Left renal cortex interstitium (tissue), 4 donors: Measurements from ENCODE around the gene CLEC2A. TPM values are rescaled to one million over a fixed set of nuclear protein-coding genes. Genes with fewer than 3 reads are reported as not detected.
"Not testable (repeated sequence)": the region's sequence is repeated elsewhere in the genome, so short reads cannot be mapped to it uniquely, and the experiment has no call there.

Experiments used
- DNase-seq, 4 donors: peaks; one replicate each; pipeline ENCODE4 v3.0.0-alpha.2; 2013; ENCODE audit warnings: low read depth in 4 of 4, low spot score in 2 of 4, missing footprints in 1 of 4
- polyA plus RNA-seq, 4 donors: library from polyadenylated mRNA; unstranded; fragments of 120-200 nt; gene quantifications; one replicate each; pipeline ENCODE4 v1.2.1, GENCODE V29; 2013; ENCODE audit not compliant: insufficient read length in 4 of 4

The CLEC2A gene, protein sequence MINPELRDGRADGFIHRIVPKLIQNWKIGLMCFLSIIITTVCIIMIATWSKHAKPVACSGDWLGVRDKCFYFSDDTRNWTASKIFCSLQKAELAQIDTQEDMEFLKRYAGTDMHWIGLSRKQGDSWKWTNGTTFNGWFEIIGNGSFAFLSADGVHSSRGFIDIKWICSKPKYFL
- polyA plus RNA-seq: not detected

DNA sequence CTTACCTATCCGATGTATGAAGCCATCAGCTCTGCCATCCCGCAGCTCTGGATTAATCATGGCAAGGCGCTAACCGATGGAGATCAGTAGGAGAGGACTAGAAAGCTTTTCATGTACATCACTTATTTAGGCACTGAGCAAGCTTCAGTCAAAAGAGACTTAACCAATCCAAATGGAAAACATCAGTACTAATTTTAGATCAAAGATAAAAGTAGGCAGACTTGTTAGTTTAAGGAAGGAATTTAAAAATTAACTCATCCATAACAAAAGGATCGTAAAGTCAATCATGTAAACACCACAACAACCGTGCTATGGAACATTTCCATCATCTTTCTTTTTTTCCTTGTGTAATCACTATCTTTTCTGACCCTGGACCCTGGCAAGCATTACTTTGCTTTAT is at the start of gene CLEC2A:
CLEC2A (minus strand) TSS at position 101 of the 400 bp plus-strand sequence; CDS start at position 60, 41 bp downstream.
- DNase-seq: no peak

DNA sequence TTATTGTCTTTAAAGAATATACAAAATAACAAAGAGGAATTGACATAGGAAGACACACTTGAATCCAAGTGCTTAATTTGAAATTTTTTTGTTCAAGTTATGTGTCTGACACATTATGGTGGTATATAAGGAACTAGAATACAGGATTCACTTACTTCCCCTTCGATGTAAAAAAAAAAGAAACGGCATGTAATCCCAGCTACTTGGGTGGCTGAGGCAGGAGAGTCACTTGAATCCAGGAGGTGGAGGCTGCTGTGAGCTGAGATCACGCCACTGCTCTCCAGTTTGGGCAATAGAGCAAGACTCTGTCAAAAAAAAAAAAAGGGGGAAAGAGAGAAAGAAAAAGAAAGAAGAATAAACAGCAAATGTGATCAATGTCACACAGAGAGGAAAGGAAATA is 48.0 kb upstream of the CLEC2A start:
- DNase-seq: no peak

DNA sequence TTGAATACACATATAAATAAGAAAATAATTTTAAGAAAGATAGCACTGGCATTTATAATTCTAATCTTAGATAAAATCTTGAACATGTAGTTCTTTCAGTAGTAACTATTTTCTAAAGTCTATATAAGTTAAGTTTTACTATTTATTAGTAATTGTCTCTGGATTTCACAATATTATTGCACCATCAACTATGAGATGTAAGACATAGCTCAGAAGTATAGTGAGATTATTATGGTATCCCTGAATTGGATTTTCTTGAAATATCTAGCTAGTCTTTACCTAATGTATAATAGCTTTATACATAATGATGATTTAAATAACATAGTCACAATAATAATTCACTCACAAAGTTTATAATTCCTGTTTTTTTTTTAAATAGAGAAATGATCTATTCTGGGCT is 45.7 kb upstream of the CLEC2A start:
- no peak for DNase-seq

DNA sequence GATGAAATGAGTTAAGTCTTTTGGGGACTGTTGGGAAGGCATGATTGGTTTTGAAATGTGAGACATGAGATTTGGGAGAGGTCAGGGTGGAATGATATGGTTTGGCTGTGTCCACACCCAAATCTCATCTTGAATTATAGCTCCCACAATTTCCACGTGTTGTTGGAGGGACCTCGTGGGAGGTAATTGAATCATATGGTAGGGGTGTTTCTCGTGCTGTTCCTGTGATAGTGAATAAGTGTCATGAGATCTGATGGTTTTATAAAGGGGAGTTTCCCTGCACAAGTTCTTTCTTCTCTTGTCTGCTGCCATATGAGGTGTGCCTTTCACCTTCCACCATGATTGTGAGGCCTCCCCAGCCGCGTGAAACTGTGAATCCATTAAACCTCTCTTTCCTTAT is 44.5 kb upstream of the CLEC2A start:
- not testable (repeated sequence) for DNase-seq

DNA sequence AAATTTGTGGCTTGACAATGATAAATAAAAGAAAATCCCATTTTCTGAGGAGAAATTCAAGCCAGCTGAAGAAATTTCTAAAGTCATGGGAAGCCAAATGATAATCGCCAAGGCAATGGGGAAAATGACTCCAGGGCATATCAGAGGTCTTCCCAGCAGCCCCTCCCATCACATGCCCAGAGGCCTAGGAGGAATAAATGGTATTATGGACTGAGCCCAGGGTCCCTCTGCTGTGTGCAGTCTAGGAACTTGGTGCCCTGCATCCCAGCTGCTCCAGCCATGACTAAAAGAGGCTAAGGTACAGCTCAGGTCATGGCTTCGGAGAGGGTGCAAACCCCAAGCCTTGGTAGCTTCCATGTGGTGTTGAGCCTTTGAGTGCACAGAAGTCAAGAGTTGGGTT is 43.4 kb upstream of the CLEC2A start:
- no peak for DNase-seq

DNA sequence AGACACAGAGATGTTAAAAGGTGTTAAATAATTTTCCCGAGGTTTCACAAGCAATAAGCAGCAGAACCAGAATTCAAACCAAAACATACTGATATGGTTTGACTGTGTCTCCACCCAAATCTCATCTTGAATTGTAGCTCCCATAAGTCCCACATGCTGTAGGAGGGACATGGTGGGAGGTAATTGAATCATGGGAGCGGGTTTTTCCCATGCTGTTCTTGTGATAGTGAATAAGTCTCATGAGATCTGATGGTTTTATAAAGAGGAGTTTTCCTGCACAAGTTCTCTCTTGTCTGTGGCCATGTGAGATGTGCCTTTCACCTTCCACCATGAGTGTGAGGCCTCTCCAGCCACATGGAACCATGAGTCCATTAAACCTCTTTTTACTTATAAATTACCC is 42.6 kb upstream of the CLEC2A start:
- DNase-seq: not testable (repeated sequence)

DNA sequence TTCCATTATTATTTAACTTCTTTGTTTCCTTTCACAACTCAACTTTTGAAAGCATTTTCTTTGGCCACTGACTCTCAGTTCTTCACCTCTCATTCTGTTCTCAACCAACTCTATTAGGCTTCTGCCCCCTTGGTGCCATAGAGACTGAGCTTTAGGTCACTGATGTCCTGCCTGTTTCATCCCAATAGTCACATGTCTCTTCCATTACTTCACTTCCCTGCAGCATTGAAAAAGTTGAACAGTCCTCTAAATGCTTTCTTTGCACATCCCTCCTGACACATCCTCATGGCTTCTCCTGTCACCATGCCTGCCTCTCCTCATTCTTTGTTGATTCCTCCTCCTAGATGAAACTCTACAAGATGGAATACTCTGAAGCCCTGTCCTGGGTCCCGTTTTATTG is 41.8 kb upstream of the CLEC2A start:
- no peak for DNase-seq

DNA sequence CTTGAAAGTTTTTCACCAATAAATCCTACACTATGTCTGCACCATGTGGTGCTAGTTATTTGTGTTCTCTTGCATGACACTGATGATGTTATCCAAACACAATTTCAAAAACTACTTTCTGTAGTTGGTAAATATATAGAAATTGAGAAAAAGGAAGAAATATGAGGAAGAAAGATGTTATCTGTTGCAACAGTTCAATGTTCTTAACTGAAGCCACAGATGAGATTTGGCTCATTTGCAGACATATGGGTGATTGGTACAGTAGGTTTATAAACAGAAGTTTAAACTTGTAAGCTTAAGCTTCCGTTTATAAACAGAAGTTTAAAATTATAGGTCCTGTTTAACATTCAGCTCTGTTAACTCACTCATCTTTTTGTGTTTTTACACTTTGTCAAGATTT is 39.0 kb upstream of the CLEC2A start, which contains the start of gene CLEC12A:
CLEC12A (plus strand) TSS at position 229 of the 400 bp plus-strand sequence. CDS start 188 bp downstream, outside the sequence.
- no peak for DNase-seq

DNA sequence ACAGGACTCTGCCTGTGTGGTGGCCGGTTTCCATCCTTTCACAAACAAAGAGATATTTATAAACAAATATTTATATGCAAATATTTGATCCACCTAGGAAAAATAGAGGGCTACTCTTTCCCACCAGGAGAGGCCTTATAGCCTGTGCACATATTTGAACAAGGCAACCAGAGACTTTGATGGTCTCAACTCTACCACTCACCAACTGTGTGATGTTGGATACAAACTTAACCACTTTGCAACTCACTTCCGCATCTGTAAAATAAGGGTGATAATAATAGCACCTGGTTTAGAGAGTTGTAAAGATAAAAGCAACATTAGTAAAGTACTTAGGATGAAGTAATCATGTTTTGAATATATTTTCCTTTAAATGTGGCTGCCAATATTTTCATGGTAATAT is 37.5 kb upstream of the CLEC2A start:
- DNase-seq: no peak

DNA sequence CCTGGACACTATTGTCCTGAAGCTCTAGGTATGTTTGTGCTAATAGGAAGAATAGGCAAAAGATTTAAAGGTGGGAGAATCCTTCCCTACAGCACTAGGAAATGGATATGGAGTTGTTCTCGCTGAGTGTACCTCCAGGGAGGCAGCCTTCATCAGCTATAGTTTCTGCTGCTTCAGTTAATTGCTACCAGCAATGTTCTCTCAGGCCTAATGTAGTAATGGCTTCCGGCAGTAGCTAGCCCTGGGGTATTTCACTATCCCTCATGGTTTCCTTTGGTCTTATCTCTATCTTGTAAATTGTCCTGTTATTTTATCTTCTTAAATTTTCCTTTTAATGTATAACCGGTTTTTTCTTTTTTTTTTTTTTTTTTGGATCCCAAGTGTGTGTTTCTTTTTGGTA is 29.7 kb upstream of the CLEC2A start:
- no peak for DNase-seq

DNA sequence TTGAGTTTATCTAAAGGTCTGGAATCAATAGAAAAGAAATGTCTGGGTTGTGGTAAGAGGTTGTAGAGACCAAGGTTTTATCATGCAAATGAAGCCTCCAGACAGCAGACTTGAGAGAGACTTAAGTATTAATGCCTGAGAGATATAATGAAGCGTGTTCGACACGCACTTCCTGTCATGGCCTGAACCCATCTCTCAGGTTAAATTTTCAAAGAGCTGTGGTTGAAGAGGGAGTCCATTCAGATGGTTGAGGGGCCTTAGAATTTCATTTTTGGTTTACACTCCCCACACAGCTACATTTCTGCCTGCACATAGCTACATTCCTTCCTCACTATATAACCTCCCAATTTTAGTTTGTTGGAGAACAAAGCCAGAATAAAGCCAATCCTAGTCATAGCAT is 28.9 kb upstream of the CLEC2A start:
- no peak for DNase-seq

DNA sequence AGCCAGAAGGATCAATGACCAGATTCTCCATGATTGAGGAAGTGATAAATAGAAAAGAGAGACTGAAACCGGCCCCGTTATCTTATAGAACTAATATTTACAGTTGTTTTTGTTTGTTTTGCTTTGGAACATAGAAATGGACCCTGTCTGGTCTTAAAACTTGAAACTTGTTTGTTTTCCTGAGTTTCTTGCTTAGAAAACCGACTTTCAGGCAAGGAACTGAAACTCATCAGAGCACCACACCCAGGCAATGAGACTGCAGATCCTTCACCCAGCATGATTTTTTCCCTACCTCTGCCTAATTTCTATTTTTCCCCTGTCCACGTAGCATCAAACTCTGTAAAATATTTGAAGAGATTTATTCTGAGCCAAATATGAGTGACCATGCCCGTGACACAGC is 28.4 kb upstream of the CLEC2A start:
- no peak for DNase-seq

DNA sequence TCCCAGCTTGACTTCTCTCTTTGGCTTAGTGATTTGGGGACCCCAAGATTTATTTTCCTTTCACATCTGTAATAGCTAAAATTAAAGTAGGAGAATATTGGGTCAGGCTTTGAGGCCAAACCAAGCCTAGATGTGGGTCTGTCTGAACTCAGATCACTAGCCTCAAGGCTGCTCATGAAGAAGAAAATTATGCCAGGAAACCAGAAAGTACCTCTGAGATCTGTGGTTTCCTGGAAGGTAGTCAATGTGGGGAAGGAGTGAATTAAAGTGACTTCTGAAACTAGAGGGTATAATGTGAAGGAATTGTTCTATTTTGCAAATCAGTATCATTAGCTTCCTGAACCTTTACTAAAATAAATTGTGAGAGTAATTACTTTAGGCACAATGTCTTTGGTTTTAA is 25.7 kb upstream of the CLEC2A start:
- DNase-seq: no peak

DNA sequence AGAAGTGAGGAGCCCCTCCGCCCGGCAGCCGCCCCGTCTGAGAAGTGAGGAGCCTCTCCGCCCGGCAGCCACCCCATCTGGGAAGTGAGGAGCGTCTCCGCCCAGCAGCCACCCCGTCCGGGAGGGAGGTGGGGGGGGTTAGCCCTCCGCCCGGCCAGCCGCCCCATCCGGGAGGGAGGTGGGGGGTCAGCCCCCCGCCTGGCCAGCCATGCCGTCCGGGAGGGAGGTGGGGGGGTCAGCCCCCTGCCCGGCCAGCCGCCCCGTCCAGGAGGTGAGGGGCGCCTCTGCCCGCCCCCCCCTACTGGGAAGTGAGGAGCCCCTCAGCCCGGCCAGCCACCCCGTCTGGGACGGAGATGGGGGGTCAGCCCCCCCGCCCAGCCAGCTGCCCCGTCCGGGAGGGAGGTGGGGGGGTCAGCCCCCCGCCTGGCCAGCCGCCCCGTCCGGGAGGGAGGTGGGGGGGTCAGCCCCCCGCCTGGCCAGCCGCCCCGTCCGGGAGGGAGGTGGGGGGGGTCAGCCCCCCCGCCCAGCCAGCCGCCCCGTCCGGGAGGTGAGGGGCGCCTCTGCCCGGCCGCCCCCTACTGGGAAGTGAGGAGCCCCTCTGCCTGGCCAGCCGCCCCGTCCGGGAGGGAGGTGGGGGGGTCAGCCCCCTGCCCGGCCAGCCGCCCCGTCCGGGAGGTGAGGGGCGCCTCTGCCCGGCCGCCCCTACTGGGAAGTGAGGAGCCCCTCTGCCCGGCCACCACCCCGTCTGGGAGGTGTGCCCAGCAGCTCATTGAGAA is 21.0 kb upstream of the CLEC2A start:
- DNase-seq: not testable (repeated sequence)

DNA sequence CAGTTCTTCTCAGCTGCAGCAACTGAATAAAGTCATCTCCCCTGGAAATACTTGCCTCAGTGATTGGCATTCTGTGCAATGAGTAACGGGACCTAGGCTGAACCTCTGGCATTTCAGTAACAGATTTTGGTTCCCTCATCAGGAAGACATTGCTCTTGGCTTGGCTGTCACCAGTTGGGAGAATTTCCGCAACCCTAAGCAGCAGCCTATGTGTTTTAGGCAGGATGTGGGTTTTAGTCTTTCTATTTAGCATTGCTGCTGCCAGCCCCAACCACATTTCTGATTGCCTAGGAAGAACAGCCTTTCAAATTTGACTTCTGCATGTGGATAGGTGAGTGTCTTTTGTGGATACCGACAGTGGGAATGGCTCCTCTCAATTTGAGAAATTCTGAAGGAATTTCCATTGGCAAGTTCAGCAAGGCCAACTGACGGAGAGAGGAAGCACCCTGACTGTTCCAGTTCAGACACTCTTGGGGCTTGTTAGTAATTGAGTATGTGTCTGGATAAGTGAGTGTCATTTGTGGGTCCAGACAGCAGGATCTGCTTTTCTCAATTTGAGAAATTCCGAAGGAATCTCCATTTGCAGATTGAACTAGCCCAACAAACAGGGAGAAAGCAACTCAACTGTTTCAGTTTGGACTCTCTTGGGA is 19.0 kb upstream of the CLEC2A start:
- DNase-seq: no peak

DNA sequence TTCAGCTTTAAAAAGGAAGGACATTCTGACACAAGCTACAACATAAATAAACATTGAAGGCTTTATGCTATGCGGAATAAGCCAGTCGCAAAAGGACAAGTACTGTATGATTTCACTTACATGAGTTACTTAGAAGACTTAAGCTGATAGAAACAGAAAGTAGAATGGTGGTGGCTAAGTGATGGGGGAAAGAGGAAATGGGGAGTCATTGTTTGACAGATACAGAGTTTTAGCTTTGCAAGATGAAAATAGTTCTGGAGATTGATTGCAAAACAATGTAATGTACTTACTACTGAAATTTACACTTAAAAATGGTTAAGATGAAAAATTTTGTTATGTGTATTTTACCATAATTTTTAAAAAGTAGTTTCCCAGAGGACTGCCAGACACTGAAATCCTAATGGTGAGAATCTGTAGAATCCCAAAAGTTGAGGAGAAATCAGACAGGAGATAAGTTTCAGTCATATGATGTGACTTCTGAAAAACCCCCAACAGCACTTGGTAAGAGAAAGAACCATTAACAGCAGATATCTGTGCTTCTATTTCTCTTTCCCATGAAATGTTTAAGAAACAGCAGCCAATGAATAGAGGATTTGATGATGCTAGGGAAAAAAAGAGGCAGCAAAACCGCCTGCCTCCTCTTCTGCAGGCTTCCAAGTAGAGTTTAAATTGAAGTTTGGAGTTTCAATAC is 16.6 kb upstream of the CLEC2A start:
- no peak for DNase-seq

DNA sequence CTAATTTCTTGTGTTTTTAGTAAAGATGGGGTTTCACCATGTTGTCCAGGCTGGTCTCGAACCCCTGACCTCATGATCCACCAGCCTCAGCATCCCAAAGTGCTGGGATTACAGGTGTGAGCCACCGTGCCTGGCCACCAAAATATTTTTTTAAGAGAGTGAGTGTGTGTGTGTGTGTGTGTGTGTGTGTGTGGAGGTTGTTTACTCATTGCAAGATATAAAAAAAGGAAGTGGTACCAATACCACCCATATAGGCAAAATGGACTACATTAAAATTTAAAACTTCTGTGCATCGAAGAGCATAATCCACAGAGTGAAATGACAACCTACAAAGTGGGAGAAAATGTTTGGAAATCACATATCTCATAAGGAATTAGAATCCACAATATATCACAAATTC is 15.5 kb upstream of the CLEC2A start:
- no peak for DNase-seq

DNA sequence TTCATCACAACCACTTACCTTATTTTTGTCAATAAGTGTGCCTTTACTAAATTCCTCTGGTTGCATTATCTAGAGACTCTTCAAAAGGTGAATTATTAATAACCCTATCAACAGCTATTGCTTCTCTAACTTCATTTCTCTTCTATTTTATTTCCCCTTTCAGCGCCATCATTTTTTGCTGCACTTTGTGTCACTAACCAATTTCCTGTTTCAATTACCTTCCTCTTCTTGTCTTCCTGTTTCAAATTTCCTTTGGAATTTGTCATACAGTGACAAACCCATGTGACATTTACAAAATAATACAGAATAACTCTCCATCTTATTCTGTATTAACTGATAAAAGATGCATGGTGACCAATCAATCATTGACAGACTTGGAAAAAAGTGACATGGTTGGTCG is 12.2 kb upstream of the CLEC2A start:
- DNase-seq: no peak

DNA sequence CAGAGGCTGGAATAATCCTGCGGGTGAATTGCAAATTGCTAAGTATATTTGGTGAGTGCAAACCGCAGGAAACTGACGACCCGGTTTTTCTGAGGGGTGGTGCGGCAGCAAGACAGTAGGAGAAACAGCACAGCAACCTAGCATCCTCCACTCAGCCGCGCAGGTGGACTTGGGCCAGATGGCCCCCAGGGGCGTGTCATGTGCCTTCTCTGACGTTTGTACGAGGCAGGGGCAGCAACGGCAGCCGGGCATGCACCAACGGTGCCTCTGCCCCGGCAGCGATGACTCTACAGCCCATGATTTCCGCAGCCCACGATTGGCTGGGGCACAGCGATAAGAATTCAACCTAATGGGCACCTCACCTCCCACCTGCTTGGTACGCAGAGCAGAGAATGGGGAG is 11.1 kb upstream of the CLEC2A start:
- DNase-seq: no peak

DNA sequence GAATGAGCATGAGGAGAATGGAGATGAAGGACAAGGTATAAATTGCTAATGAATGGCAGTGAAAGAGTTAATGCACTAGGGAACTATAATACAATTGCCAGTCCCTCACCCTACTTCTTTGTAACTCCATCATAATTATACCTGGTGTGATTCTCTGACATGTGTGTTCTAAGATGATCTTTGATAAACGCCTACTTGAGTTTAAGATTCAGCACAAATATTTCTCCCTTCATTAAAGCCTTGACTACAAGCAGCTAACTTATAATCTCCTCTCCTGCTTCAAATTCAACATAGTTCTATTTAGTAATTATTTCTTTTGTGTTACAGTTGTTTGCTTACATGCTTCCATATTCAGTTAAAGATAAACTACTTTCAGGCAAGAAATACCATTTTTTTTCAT is 9.7 kb upstream of the CLEC2A start:
- no peak for DNase-seq

DNA sequence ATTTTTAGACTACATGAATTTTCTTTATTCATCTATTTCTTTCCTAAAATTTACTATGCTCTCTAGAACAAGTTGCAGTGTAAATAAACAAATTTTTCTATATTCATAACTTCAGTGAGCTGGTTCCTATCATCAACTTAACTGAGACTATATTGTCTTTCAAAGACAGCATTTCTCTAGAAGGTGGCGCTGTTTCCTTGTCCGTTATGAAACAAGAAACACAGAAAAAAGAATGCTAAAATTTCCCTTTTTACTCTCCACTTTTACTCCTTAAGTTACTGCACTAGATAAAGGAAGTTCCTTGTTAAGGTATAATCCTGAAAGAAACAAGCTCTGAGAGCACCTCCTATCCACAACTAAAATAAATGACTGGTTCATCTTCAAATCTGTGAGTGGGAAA is 8.2 kb upstream of the CLEC2A start:
- DNase-seq: no peak
